SK-N-SH (cell line): ENCODE measurements around the gene OR4D1. TPM values are rescaled to one million over a fixed set of nuclear protein-coding genes. Genes with fewer than 3 reads are reported as not detected.

ENCODE experiments used
- CTCF ChIA-PET: fragments of 300-600, 350-600 bp; formaldehyde crosslinking; extraction: SDS; loops from one replicate; lab custom pipeline; 2021; lab: Yijun Ruan, JAX
- POLR2A ChIA-PET: fragments of 350-600 bp; sonication (Branson Sonifier 250); formaldehyde crosslinking; extraction: SDS; loops from one replicate; lab custom pipeline; 2020; ENCODE audit warnings: antibody characterized with exemption, inconsistent platforms; lab: Yijun Ruan, JAX
- DNase-seq: peaks from one replicate; pipeline ENCODE4 v3.0.0; 2012
- H2AFZ ChIP-seq: fragments of 200-600 bp; sonication (generic); 2 replicates; pipeline ENCODE4 v1.8.1; 2016; ENCODE audit warnings: antibody characterized with exemption, mild to moderate bottlenecking, low read depth
- H3F3A ChIP-seq: fragments of 200-600 bp; sonication (generic); replicated peaks from 2 replicates; pipeline ENCODE3; 2016; ENCODE audit warnings: antibody characterized with exemption, mild to moderate bottlenecking; ENCODE audit not compliant: insufficient read depth
- H3K27ac ChIP-seq, 2 experiments: fragments of 200-500 bp in 1 of 2; fragments of 200-600 bp in 1 of 2; sonication (Bioruptor generic) in 1 of 2; sonication (generic), shearing (Covaris generic) in 1 of 2; 2 replicates each; pipeline versions ENCODE4 v1.5.1 to v1.6.1; 2014 to 2016; ENCODE audit warnings: low read depth in 2 of 2, inconsistent platforms in 1 of 2, low read length in 1 of 2, mild to moderate bottlenecking in 1 of 2, mixed read lengths in 1 of 2
- H3K27me3 ChIP-seq: fragments of 200-600 bp; sonication (generic), shearing (Covaris generic); 2 replicates; pipeline ENCODE4 v1.6.1; 2016; ENCODE audit warnings: mixed run types; ENCODE audit not compliant: insufficient read depth
- H3K36me3 ChIP-seq, 2 experiments: fragments of 200-500 bp in 1 of 2; fragments of 200-600 bp in 1 of 2; sonication (Bioruptor generic) in 1 of 2; sonication (generic) in 1 of 2; replicated peaks in 1 of 2; 2 replicates each; pipeline versions ENCODE3 to v1.5.1; 2014 to 2016; ENCODE audit warnings: low read length in 1 of 2, mild to moderate bottlenecking in 1 of 2; ENCODE audit not compliant: insufficient read depth in 2 of 2, control insufficient read depth in 1 of 2
- H3K4me1 ChIP-seq, 2 experiments: fragments of 200-500 bp in 1 of 2; fragments of 200-600 bp in 1 of 2; sonication (Bioruptor generic) in 1 of 2; sonication (generic), shearing (Covaris generic) in 1 of 2; 2 replicates each; pipeline versions ENCODE4 v1.5.1 to v1.6.1; 2014 to 2016; ENCODE audit warnings: low read depth in 1 of 2, low read length in 1 of 2, mixed run types in 1 of 2; ENCODE audit not compliant: insufficient read depth in 2 of 2, control insufficient read depth in 1 of 2
- H3K4me2 ChIP-seq: fragments of 200-600 bp; sonication (generic), shearing (Covaris generic); 2 replicates; pipeline ENCODE4 v1.6.1; 2017; ENCODE audit warnings: mixed run types
- H3K4me3 ChIP-seq, 2 experiments: fragments of 200-500 bp in 1 of 2; fragments of 200-600 bp in 1 of 2; sonication (Bioruptor generic) in 1 of 2; sonication (generic), shearing (Covaris generic) in 1 of 2; 2 replicates each; pipeline versions ENCODE4 v1.5.1 to v1.8.1; 2014 to 2016; ENCODE audit warnings: low read depth in 2 of 2, inconsistent platforms in 1 of 2, low read length in 1 of 2, mild to moderate bottlenecking in 1 of 2, mixed read lengths in 1 of 2, moderate library complexity in 1 of 2
- H3K79me2 ChIP-seq: fragments of 200-600 bp; sonication (generic); 2 replicates; pipeline ENCODE4 v1.8.1; 2017; ENCODE audit warnings: mild to moderate bottlenecking; ENCODE audit not compliant: insufficient read depth
- H3K9ac ChIP-seq: fragments of 200-600 bp; sonication (generic); 2 replicates; pipeline ENCODE4 v1.6.1; 2017; ENCODE audit warnings: mixed run types
- H3K9me2 ChIP-seq: fragments of 200-600 bp; sonication (generic); 2 replicates; pipeline ENCODE4 v1.6.1; 2017; ENCODE audit warnings: mixed run types
- H3K9me3 ChIP-seq: fragments of 200-600 bp; sonication (generic); 2 replicates; pipeline ENCODE4 v1.6.1; 2017; ENCODE audit warnings: mixed run types, mild to moderate bottlenecking, moderate library complexity
- H4K20me1 ChIP-seq: fragments of 200-600 bp; sonication (generic); 2 replicates; pipeline ENCODE4 v1.6.1; 2017; ENCODE audit warnings: mild to moderate bottlenecking, mixed run types; ENCODE audit not compliant: insufficient read depth
- EZH2phosphoT487 ChIP-seq: fragments of 200-600 bp; sonication (generic); IDR thresholded peaks from 2 replicates; pipeline ENCODE4 v1.6.1; 2017; ENCODE audit warnings: low read depth, mixed run types, mild to moderate bottlenecking, antibody characterized with exemption, moderate library complexity, borderline replicate concordance
- FOXM1 ChIP-seq: IDR thresholded peaks from 2 replicates; pipeline ENCODE4 v1.4.0; 2012; ENCODE audit warnings: low read depth, mild to moderate bottlenecking
- GABPA ChIP-seq: IDR thresholded peaks from 2 replicates; pipeline ENCODE4 v1.4.0; 2012; ENCODE audit warnings: low read depth, mild to moderate bottlenecking
- GATA2 ChIP-seq: sonication (generic); formaldehyde crosslinking; IDR thresholded peaks from 2 replicates; pipeline ENCODE4 v1.5.0; 2020; ENCODE audit warnings: mild to moderate bottlenecking, missing genetic modification reagents
- MXI1 ChIP-seq: IDR thresholded peaks from 2 replicates; pipeline ENCODE4 v1.6.1; 2012; ENCODE audit warnings: mild to moderate bottlenecking, low read depth, low read length, improper control_type of control experiment
- NRF1 ChIP-seq: IDR thresholded peaks from 2 replicates; pipeline ENCODE4 v1.6.1; 2012; ENCODE audit warnings: low read depth, mild to moderate bottlenecking, low read length
- POLR2AphosphoS5 ChIP-seq: IDR thresholded peaks from 2 replicates; pipeline ENCODE4 v1.6.1; 2012; ENCODE audit warnings: low read depth, low read length
- RFX5 ChIP-seq: IDR thresholded peaks from 2 replicates; pipeline ENCODE4 v1.6.1; 2012; ENCODE audit warnings: mild to moderate bottlenecking, improper control_type of control experiment, low read length
- TEAD4 ChIP-seq: IDR thresholded peaks from 2 replicates; pipeline ENCODE4 v1.4.0; 2012; ENCODE audit warnings: mild to moderate bottlenecking, borderline replicate concordance; ENCODE audit not compliant: insufficient read depth
- ZBTB33 ChIP-seq: IDR thresholded peaks from 2 replicates; pipeline ENCODE4 v1.4.0; 2012; ENCODE audit warnings: low read depth, borderline replicate concordance
- WGBS: methylation state at CpG from one replicate; pipeline ENCODE4 v1.1.6; 2017; ENCODE audit warnings: low lambda C conversion rate; 5-methylcytosine and 5-hydroxymethylcytosine counted together
- polyA plus RNA-seq, 3 experiments: library from polyadenylated mRNA; depleted of rRNA; stranded (reverse); fragments of >200 nt; gene quantifications; 2 replicates each; pipeline ENCODE4 v1.2.3, GENCODE V29; 2012
- TF ChIP-seq, protein P1 (sequence below): IDR thresholded peaks from 2 replicates; pipeline ENCODE4 v1.4.0; 2012; ENCODE audit warnings: low read depth
- TF ChIP-seq, protein P2 (sequence below): fragments of 150-350 bp; IDR thresholded peaks from 2 replicates; pipeline ENCODE4 v1.6.1; 2017; ENCODE audit warnings: antibody characterized with exemption, low read length, low read depth, borderline replicate concordance

The OR4D1 gene
- polyA plus RNA-seq, 1 of the 3 experiments (the other 2 are of a cell fraction), result not detected

GRCh38 chr17:58207451-58207850, 59.3 kb downstream of the OR4D1 start:
- H3K9me3 ChIP-seq, result no peaks in the 10 kb centered on the region
- 75% methylated on average over 3 of the region's 3 CpGs for WGBS
- H3K4me2 ChIP-seq, result no peak overlapping the region
- no peaks in the 10 kb centered on the region for H4K20me1 ChIP-seq
- H3K27me3 ChIP-seq, result no peaks in the 10 kb centered on the region
- no peak overlapping the region for H3K27ac ChIP-seq
- TF ChIP-seq GABPA (no peak), EZH2phosphoT487 (no peak)
- TF ChIP-seq, protein P1, sequence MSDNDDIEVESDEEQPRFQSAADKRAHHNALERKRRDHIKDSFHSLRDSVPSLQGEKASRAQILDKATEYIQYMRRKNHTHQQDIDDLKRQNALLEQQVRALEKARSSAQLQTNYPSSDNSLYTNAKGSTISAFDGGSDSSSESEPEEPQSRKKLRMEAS, result no peak
- no peak overlapping the region for H3K4me3 ChIP-seq
- DNase-seq, result no peak
- H3F3A ChIP-seq, result no peaks in the 10 kb centered on the region
- POLR2A ChIA-PET, result interaction anchor here (2.2 kb wide), 1 partner anchor 12 kb away, joined by 7 read pairs; the partner anchor contains the start of gene MKS1
- no peak overlapping the region for H2AFZ ChIP-seq
- H3K4me1 ChIP-seq, result no peaks in the 10 kb centered on the region
- no peak overlapping the region for H3K9ac ChIP-seq
- CTCF ChIA-PET, result no interaction called here
- no peaks in the 10 kb centered on the region for H3K9me2 ChIP-seq
- no peaks in the 10 kb centered on the region for H3K79me2 ChIP-seq
- peaks cover 9 to 52% of the 10 kb centered on the region in 2 experiments for H3K36me3 ChIP-seq

DNA sequence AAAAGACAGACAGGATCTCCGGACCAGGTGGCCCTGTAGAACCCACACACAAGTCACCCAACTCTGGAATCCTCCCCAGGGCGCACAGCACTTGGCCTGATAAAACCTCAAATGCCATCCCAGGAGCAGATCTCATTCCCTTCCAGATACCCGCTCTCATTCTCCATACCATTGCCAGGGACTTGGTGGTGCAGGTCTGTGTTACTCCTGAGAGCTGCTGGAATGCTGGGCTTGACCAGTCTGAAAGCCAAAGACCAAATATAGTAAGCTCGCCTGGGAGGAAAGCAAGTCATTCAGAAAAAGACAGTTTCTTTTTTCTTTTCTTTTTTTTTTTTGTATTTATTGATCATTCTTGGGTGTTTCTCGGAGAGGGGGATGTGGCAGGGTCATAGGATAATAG, 60.2 kb downstream of the OR4D1 start:
- ChIA-PET POLR2A (no interaction called here), CTCF (no interaction called here)

More for the DNA sequence above, 60.2 kb downstream of the OR4D1 start:
- H3K36me3 ChIP-seq, result peaks cover 9 to 61% of the 10 kb centered on the region in 2 experiments
- H4K20me1 ChIP-seq, result no peaks in the 10 kb centered on the region
- H3K9me2 ChIP-seq, result no peaks in the 10 kb centered on the region
- H3K79me2 ChIP-seq, result no peaks in the 10 kb centered on the region
- TF ChIP-seq MXI1, result no peak
- no peak for TF ChIP-seq GATA2
- TF ChIP-seq, protein P2, sequence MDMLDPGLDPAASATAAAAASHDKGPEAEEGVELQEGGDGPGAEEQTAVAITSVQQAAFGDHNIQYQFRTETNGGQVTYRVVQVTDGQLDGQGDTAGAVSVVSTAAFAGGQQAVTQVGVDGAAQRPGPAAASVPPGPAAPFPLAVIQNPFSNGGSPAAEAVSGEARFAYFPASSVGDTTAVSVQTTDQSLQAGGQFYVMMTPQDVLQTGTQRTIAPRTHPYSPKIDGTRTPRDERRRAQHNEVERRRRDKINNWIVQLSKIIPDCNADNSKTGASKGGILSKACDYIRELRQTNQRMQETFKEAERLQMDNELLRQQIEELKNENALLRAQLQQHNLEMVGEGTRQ, result no peak
- no peak for TF ChIP-seq GABPA
- no peak for TF ChIP-seq POLR2AphosphoS5
- TF ChIP-seq RFX5, result no peak
- no peak for TF ChIP-seq ZBTB33
- TF ChIP-seq TEAD4, result no peak
- no peak for TF ChIP-seq FOXM1
- TF ChIP-seq NRF1, result no peak
- no peak overlapping the region for H3K27ac ChIP-seq
- no peak for DNase-seq
- no peaks in the 10 kb centered on the region for H3K27me3 ChIP-seq
- H2AFZ ChIP-seq, result no peak overlapping the region
- no peak overlapping the region for H3K4me3 ChIP-seq
- no peaks in the 10 kb centered on the region for H3K4me1 ChIP-seq
- WGBS, result 90% methylated on average over 5 of the region's 5 CpGs
- H3K9ac ChIP-seq, result no peak overlapping the region
- H3K4me2 ChIP-seq, result no peak overlapping the region
- H3K9me3 ChIP-seq, result no peaks in the 10 kb centered on the region
- no peaks in the 10 kb centered on the region for H3F3A ChIP-seq

Other genes starting within 250 kb of the OR4D1 start
- 50.3 and 58.9 TPM in 2 replicates for gene CUEDC1, start 193.0 kb upstream of the OR4D1 start, polyA plus RNA-seq (2012; rRNA removed)
- 35.1 and 43.0 TPM in 2 replicates for gene VEZF1, start 160.1 kb upstream of the OR4D1 start, polyA plus RNA-seq (2012; rRNA removed)
- 248 and 291 TPM in 2 replicates for gene SRSF1, start 141.1 kb upstream of the OR4D1 start, polyA plus RNA-seq (2012; rRNA removed)
- gene DYNLL2, start 65.0 kb upstream of the OR4D1 start, polyA plus RNA-seq (2012; rRNA removed), result 27.0 and 27.4 TPM in 2 replicates
- gene OR4D2, start 18.6 kb downstream of the OR4D1 start, polyA plus RNA-seq (2012; rRNA removed), result not detected in 2 replicates
- 0.02 TPM in 1 of 2 replicates, not detected in the other for gene EPX, start 44.3 kb downstream of the OR4D1 start, polyA plus RNA-seq (2012; rRNA removed)
- 28.5 and 32.8 TPM in 2 replicates for gene MKS1, start 70.9 kb downstream of the OR4D1 start, polyA plus RNA-seq (2012; rRNA removed)
- 0.02 TPM in 1 of 2 replicates, not detected in the other for gene LPO, start 90.2 kb downstream of the OR4D1 start, polyA plus RNA-seq (2012; rRNA removed)
- gene MPO, start 132.6 kb downstream of the OR4D1 start, polyA plus RNA-seq (2012; rRNA removed), result not detected in 2 replicates
- 0.79 and 1.9 TPM in 2 replicates for gene TSPOAP1, start 180.4 kb downstream of the OR4D1 start, polyA plus RNA-seq (2012; rRNA removed)
- gene SUPT4H1, start 203.8 kb downstream of the OR4D1 start, polyA plus RNA-seq (2012; rRNA removed), result 165 and 205 TPM in 2 replicates